HepG2 (cell line): ENCODE data around the gene CES2. TPM values are rescaled to one million over a fixed set of nuclear protein-coding genes. Genes with fewer than 3 reads are reported as not detected.

ENCODE experiments used
- CEBPG ChIP-seq: IDR thresholded peaks from 2 replicates; pipeline ENCODE4 v1.6.1; 2016
- DMTF1 ChIP-seq: sonication (generic); formaldehyde crosslinking; IDR thresholded peaks from 2 replicates; pipeline ENCODE4 v1.4.0; 2020; ENCODE audit warnings: mild to moderate bottlenecking, missing genetic modification reagents
- KDM5B ChIP-seq: sonication (generic); formaldehyde crosslinking; IDR thresholded peaks from 2 replicates; pipeline ENCODE4 v1.4.0; 2020; ENCODE audit warnings: missing genetic modification reagents, mild to moderate bottlenecking, borderline replicate concordance
- MTERF4 ChIP-seq: sonication (generic); formaldehyde crosslinking; IDR thresholded peaks from 2 replicates; pipeline ENCODE4 v1.8.0; 2023; ENCODE audit warnings: mild to moderate bottlenecking, missing genetic modification reagents
- PHF20 ChIP-seq: sonication (generic); formaldehyde crosslinking; IDR thresholded peaks from 2 replicates; pipeline ENCODE4 v1.5.0; 2020; ENCODE audit warnings: mild to moderate bottlenecking, missing genetic modification reagents
- SMARCE1 ChIP-seq: fragments of 450-650 bp; IDR thresholded peaks from 2 replicates; pipeline ENCODE4 v1.6.1; 2017; ENCODE audit warnings: borderline replicate concordance
- TCF12 ChIP-seq, 2 experiments: fragments of 450-650 bp in 1 of 2; sonication (generic) in 1 of 2; formaldehyde crosslinking in 1 of 2; IDR thresholded peaks; 2 replicates each; pipeline versions ENCODE4 v1.6.1 to v1.8.0; 2017 to 2022; ENCODE audit warnings: antibody characterized with exemption in 1 of 2, mild to moderate bottlenecking in 1 of 2, missing genetic modification reagents in 1 of 2, moderate library complexity in 1 of 2
- ZBTB21 ChIP-seq: sonication (generic); formaldehyde crosslinking; IDR thresholded peaks from 2 replicates; pipeline ENCODE4 v1.4.0; 2020; ENCODE audit warnings: missing genetic modification reagents
- ZFP37 ChIP-seq: sonication (generic); formaldehyde crosslinking; IDR thresholded peaks from 2 replicates; pipeline ENCODE4 v1.4.0; 2020; ENCODE audit warnings: missing genetic modification reagents, borderline replicate concordance
- ZHX2 ChIP-seq, 2 experiments: sonication (generic) in 1 of 2; formaldehyde crosslinking in 1 of 2; IDR thresholded peaks; 2 replicates each; pipeline versions ENCODE4 v1.6.1 to v1.9.0; 2014 to 2022; ENCODE audit warnings: antibody characterized with exemption in 1 of 2, borderline replicate concordance in 1 of 2, inconsistent platforms in 1 of 2, low read depth in 1 of 2, missing genetic modification reagents in 1 of 2
- ZNF251 ChIP-seq: sonication (generic); formaldehyde crosslinking; IDR thresholded peaks from 2 replicates; pipeline ENCODE4 v1.9.0; 2021; ENCODE audit warnings: mild to moderate bottlenecking, missing genetic modification reagents
- ZNF282 ChIP-seq: fragments of 450-650 bp; IDR thresholded peaks from 2 replicates; pipeline ENCODE4 v1.6.1; 2018; ENCODE audit not compliant: partially characterized antibody
- ZNF576 ChIP-seq: sonication (generic); formaldehyde crosslinking; IDR thresholded peaks from 2 replicates; pipeline ENCODE4 v1.4.0; 2020; ENCODE audit warnings: mild to moderate bottlenecking, missing genetic modification reagents
- ZNF770 ChIP-seq: sonication (generic); formaldehyde crosslinking; IDR thresholded peaks from 2 replicates; pipeline ENCODE4 v1.5.0; 2020; ENCODE audit warnings: mild to moderate bottlenecking, missing genetic modification reagents
- ZNF784 ChIP-seq: sonication (generic); formaldehyde crosslinking; IDR thresholded peaks from 2 replicates; pipeline ENCODE4 v1.5.1; 2020; ENCODE audit warnings: missing genetic modification reagents, mild to moderate bottlenecking, borderline replicate concordance
- polyA plus RNA-seq, 8 experiments: library from polyadenylated mRNA; depleted of rRNA in 3 of 8; stranded (reverse) in 7 of 8; unstranded in 1 of 8; fragments of >200 nt; fragmentation: Illumina TruSeq in 4 of 8; extraction: Trizol in 4 of 8; gene quantifications; 2 replicates each; pipeline versions ENCODE4 v1.2.1 to v1.2.3, GENCODE V29; 2011 to 2016; ENCODE audit warnings: low read depth in 4 of 8, missing spikeins in 1 of 8, mixed read lengths in 1 of 8; ENCODE audit not compliant: insufficient read depth in 1 of 8
- total RNA-seq, 5 experiments: library from RNA; depleted of rRNA; stranded (reverse); fragments of >200 nt; fragmentation: Illumina TruSeq; extraction: Trizol; gene quantifications; 2 replicates each; pipeline ENCODE4 v1.2.3, GENCODE V29; 2016; ENCODE audit warnings: low read depth in 1 of 5

The CES2 gene
- total and polyA plus RNA-seq, 2 of the 13 experiments (the other 11 are each of a cell fraction or from before 2014, with no cell fraction given): 50.6 to 63.8 TPM

- TF ChIP-seq TCF12 (IDR thresholded peaks at IDR 0.05): no peak
- TF ChIP-seq TCF12 (CRISPR knock-in tag; IDR thresholded peaks at IDR 0.05): 0 out of 2 replicates have a peak, but pooled peaks have one; percentile 48
- no peak for TF ChIP-seq CEBPG (CRISPR knock-in tag)
- TF ChIP-seq DMTF1: no peak; the same call in 1 of the 2 replicates
- TF ChIP-seq ZNF251 (CRISPR knock-in tag): no peak
- no peak for TF ChIP-seq ZNF784 (CRISPR knock-in tag)
- TF ChIP-seq ZBTB21: no peak
- TF ChIP-seq MTERF4 (CRISPR knock-in tag): no peak
- no peak for TF ChIP-seq PHF20 (CRISPR knock-in tag)
- TF ChIP-seq ZHX2 (IDR thresholded peaks at IDR 0.05; ENCODE audit: low read depth): no peak
- no peak for TF ChIP-seq ZHX2 (CRISPR knock-in tag; IDR thresholded peaks at IDR 0.05; ENCODE audit: borderline replicate concordance)
- peak; percentile 31; the same call in 1 of the 2 replicates for TF ChIP-seq ZFP37 (CRISPR knock-in tag)
- TF ChIP-seq KDM5B (CRISPR knock-in tag): peak; percentile 48; the same call in 1 of the 2 replicates
- no peak for TF ChIP-seq ZNF282
- no peak for TF ChIP-seq ZNF576 (CRISPR knock-in tag)
- peak; percentile 56; the same call in 1 of the 2 replicates for TF ChIP-seq ZNF770 (CRISPR knock-in tag)
- no peak for TF ChIP-seq SMARCE1
Measured at GRCh38 chr16:66961065-66961744, 25.9 kb downstream of the CES2 start, which contains the start of gene CES3 (continued).
